ELF-1 (cell line): ENCODE measurements around the gene MKNK1.

ENCODE experiments used
- DNase-seq: peaks from one replicate; pipeline ENCODE4 v3.0.0-alpha.2; 2016; ENCODE audit warnings: low read depth, low spot score

MKNK1 gene

DNA sequence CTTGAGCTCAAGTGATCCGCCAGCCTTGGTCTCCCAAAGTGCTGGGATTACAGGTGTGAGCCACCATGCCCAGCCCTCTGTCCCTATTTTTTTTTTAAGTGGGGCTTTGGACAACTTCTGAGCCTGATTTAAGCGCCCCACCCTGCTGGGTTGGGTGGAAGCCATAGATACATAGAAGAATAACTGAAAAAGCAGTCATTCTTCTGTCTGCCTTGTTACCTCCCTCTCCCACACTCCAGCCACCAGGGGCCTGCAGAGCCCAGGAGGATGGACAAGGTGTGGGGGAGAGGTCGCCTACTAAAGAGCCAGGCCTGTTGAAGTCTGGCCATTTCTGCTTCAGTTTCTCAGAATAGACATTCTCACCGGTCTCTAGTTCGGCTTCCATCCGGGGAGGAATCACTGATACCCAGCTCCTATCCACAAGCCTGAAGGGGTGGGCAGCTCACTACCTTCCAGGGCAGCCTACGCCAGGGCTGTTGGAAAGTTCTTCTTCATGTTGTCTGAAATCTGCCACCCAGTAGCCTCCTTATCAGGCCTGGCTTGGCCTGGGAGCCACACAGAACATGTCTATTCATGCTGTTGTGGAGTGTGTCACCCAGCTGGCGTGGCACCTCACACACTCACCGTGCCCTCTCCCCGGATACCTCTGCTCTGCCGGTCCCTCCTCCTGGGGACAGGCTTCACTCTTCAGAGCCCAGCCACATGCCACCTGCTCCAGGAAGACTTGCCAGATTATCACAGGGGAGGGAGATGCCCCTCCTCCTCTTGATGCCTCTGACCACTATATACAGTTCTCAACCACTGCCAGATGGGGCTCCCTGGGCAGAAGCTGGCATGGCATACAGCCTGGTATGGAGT is 80.3 kb downstream of the MKNK1 start:
- DNase-seq: no peak

DNA sequence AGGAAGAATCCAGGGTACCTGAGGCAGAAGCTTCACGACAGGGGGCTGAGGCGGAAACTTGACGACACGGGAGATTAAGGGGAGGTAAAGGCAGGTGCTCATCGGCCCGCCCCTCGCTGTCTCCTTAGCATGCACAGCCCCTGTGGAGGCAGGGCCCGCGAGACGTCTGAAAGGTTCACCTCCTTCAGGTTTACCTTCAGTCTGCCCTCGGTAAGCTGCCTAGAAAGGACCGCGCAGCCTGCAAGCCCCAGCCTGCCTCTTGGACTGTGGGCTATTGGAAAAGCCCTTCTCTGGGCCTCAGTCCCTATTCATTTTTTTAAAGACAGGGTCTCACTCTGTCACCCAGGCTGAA is 81.1 kb downstream of the MKNK1 start:
- DNase-seq: no peak

DNA sequence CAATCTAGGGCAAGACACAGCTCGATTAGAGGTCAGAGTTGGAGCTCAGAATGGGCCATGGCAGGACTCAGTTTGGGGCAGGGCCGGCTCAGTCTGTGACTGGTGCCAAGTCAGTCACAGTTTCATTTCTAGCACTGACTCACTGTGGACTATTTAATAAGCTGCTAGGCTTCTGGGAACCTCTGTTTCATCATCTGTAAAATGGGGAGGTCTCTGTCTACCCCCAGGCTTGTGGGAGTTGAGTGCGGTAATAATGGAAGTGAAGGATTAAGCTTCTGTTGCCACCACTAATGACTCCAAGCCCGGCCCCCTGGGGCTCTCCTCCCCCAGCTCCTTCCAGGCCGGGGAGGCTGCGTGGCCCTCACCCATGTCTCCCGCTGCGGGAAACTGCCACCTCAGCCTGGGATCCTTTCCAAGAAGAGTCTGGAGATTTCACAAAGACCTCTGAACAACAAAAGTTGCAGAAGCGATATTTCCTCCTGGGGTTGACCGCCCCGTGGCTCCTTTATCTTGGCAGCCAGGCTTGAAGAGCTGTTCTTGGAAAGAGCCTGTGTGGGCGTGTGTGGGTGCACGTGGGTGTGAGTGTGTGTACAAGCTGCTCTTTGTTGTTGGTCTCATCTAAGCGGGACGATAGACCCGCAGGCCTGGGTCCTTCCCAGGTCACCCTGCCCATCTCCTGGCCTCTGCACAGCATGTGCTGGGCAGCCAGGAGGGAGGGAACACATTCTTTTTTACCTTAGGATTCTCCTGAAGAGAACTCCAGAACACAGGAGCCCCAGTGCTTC is 81.7 kb downstream of the MKNK1 start:
- DNase-seq: no peak

DNA sequence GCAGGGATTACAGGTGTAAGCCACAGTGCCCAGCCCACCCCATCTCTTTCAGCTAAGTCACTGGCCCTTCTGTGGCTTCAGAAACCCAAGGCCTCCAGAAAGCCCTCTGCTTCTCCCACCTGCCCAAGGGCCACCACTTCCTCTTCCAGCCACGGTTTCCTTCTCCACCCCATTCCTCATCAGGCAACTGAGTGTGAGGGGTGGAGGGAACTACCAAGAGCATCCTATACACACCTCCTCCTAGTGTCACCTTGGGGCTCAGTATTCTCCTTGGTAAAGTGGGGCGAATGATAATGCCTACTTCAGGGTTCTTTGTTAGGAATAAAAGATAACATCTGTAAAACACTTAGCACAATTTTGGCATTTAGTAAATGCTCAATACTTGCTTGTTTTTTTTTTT is 82.7 kb downstream of the MKNK1 start:
- DNase-seq: no peak

DNA sequence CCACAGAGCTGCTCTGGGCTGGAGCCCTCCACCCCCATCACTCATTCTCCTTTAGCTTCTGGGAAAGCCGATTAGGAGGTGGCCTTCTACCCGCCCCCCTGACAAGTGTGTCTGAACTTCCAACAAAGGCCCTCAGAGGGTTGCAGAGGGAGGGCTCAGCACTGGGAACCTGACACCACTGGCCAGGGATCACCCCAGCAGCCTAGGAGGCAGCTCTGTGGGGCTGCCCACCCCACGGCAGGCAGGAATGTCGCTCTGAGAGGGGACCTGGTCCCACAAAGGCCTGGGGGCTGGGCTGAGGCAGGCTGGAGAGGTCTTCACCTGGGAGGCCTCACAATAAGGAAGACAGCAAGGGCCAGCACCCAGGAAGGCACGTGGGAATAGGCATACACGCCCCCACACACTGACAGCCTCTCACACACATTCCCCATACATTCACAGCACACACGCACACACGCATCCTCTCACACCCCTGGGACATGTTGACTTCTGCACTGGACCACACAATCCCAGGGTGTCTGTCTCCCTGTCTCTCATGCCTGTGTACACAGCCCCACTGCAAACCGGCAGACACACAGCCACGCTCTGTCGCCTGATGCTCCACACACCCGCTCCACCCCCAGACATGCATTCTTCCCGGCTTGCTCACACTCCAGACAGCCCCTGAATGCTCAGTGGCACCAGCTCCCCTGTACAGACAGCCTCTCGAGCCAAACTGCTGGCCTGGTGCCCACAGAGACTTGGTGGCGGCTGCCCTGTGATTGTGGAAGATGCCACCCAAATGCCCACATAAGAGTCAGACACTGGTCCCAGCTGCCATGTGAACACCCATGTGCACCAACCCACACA is 83.8 kb downstream of the MKNK1 start:
- DNase-seq: peak; percentile 77

DNA sequence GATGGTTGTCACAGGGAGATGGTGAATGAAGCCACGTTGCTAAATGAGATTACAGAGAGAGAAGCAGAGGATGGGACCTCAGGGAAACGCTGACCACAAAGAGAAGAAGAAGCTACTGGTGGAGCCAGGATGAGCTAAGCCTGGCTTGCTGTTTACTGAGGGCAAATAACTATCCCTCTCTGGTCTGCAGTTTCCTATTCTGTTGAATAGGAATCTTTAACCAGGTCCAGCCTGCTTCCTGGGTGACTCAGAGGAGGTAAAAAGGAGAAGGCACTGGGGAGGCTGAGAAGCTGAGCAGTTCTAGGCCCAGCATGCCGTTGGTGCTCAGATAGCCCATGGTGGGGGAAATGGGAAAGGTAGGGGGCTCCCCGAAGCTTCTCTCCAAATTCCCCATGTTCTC is 84.9 kb downstream of the MKNK1 start:
- no peak for DNase-seq

DNA sequence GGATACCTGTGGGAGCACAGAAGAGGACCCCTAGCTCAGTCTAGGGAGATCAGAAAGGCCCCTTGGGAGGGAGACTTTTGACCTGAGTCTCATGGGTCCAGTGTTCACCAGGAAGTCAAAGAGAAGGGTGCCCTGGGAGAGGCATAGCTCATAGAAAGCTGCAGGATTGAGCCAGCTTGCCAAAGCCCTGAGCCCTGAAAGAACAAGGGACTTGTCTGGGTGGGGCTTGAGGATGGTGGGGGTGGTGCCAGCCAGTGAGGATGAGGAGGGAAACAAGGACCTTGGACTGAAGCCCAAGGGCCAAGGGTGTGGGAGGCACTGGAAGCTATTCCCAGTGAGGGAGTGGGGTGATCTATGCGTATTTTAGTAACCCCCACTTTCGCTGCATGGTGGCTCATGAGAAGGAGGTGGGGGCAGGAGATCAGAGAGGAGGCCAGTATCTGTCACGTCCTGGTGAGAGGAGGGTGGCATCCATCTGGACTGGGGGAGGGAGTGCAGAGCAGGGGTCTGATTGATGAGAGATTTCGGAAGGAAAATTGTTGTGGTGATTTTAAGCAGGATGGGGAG is 86.1 kb downstream of the MKNK1 start:
- DNase-seq: no peak

DNA sequence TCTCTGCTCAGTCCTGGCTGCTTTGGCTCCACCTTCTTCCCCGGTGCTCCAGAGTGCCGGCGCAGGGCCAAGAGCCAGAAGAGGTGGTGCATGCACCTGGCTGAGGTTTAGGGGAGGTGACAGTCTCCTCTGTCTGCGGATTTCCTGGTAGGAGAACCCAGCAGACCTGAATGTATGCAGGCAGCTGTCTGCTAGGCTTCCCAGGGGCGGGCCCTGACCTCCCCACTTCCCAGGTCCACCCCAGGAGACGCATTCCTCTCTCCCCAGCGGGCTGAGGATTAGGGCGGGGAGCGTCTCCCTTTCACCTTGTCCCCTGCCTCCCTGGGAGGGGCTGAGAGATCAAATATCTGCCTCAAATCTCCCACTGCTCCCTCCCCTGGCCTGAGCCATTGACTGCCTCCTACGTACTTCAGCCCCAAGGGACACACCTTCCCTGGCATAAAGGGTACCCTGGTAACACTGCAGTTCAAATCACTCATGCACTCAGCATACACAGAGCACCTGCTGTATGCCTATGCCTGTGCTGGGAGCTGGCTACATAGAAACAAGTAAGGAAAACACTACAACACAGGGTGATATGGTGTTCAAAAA is 87.0 kb downstream of the MKNK1 start:
- peak; percentile 89 for DNase-seq

DNA sequence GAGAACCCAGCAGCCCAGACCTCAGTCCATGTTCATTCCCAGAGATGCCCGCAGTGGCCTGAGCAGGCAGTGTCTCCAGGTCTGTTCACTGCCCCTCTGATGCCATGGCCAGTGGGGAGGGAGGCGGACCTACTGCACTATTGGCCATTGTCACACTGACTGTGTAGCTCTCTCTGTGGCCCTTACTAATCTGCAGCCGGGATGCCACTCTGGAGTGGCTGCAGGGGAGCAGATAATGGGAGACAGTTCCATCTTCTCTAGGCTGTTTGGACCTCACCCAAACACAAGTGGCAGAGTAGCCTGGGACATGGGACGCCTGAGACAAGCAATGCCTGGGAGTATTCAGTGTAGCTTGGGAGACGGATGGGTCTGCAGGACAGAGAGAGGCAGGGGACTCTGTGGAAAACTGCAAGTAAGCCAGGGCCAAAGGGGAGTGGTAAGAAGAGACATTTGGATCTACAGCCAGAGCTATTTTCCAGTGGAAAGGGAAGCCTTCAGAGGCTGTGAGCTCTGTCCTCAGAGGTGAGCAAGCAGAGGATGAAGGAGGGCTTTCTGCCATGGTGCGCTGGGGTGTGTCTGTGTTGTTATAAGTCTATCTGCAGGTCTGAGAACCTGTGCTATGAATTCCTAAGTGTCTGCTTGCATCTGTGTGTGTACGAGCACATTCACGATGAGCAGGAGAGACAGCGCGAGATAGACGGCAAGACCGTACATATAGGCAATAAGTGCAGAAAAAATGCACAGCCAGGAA is 87.7 kb downstream of the MKNK1 start:
- no peak for DNase-seq

DNA sequence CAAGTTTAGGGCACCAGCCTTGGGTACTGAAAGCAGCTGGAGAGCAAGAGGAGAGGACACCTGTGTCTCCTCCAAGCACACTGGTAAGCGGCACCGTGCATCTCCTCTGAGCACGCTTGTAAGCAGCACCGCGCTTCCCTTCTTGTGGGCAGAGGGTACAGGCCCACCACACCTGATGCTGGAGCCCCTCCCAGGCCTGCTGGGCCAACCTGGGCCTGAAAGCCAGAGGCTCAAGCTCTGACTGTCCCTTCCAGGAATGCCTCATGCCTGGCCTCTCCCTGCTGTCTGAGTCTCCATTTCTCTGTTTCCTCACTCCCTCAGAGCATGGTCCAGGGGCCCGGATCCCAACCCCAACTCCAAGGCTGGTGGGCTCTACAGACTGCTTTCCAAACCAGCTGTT is 88.5 kb downstream of the MKNK1 start:
- no peak for DNase-seq

DNA sequence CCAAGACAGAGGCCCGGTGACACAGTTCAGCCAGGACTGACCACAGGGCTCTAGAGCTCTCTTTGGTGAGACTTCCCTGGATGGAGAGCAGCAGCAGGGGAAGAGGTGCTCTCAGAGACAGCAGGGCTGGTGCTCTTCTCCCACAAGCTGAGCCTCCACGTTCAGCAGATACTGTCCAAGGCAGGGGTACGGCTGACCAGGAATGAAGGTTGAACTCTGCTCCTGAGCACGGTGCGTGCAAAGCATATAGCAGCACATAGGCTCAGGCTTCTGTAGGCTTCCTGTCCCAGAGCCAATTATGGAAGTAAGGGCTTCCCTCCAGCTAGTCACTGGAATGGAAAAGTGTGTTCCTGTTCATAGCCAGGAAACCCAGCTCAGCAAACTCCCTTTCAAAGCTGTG is 90.5 kb downstream of the MKNK1 start:
- DNase-seq: no peak

DNA sequence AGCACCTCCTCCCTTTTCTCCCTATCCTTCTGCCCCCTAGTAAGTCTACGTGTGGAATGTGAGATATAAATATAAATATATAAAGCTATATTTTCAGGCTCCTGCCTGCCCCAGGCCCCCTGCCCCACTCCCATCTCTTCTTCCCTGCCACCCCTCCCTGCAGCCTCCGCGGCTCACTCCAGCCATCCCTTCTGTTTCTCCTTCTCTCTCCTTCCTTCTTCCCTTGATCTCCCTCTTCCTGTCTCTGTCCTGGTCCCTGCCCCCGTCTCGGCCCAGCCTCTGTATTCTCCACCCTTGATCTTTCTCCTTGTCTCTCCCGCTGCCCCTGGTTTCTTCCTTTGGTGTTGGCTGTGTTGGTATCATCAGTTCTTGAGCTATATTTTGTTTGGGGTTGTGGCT is 91.3 kb downstream of the MKNK1 start:
- DNase-seq: no peak

DNA sequence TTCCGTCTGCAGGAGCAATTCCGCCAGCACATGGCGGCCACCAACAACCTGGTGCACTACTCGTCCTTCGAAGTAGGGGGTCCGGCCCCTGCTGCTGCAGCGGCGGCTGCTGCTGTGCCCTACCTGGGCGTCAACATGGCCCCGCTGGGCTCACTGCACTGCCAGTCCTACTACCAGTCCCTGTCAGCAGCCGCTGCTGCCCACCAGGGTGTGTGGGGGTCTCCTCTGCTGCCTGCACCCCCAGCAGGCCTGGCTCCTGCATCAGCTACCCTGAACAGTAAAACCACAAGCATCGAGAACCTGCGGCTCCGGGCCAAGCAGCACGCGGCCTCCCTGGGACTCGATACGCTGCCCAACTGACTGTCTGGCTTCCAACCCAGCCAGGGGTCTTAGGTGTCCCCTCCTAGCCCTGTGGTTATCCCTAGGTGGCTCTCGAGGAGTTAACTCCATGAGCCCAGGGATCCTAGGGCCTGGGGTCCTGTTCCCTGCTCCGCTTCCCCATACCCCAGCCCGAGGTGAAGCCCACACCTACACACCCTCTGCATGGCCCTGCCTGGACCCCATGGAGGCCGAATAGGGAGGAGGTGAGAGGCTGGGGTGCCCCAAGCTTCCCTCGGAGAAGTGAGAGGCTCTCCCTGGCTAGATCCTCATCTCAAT is 91.8 kb downstream of the MKNK1 start:
- no peak for DNase-seq

DNA sequence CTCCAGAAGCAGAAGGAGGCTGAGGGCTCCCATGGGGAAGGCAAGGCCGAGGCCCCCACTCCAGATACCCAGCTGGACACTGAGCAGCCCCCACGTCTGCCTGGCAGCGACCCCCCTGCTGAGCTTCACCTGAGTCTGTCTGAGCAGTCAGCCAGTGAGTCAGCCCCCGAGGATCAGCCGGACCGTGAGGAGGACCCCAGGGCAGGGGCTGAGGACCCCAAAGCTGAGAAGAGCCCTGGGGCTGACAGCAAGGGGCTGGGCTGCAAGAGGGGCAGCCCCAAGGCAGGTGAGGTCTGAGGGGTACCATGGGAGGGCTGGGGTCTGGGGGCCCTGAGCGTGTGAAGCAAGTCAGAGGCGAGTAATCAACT is 93.1 kb downstream of the MKNK1 start:
- DNase-seq: no peak

DNA sequence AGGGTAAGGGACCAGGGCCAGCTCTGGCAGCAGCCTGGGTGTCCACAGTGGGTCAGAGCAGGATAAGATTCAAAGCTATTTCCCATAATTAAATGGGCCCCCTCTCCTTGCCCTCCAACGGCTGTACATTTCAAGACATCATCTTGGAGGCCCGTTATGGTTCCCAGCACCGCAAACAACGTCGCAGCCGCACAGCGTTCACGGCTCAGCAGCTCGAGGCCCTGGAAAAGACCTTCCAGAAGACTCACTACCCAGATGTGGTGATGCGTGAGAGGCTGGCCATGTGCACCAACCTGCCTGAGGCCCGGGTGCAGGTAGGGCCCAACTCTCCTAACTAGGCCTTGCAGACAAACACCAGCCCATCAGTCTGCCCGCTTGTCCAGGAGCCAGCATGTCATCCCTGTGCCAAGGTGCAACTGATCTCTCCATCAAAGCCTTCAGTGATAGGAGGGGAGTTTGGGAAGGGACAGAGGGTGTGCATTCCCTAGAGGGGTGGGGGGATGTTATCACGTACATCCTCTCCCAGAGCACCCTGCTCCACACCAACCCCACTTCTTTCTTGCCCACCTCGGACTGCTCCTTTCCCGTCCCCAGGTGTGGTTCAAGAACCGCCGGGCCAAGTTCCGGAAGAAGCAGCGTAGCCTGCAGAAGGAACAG is 93.6 kb downstream of the MKNK1 start:
- no peak for DNase-seq

DNA sequence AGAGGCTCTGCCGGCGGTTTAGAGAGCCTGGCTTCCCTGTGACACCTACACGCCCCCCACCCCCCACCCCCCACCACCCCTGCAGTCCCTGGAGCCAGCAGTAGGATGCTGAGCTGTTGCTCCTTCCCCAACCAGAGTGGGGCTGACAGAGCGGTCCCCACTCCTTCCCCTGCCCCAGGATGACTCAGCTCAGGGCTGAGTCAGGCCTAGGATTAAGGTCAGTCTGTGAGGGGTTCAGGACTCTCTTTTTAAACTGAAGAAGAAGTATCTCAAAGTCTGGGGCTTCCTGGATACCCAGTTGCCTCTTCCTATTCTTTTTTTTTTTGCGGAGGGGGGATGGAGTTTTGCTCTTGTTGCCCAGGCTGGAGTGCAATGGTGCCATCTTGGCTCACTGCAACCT is 95.3 kb downstream of the MKNK1 start:
- DNase-seq: no peak
